Stimulated activated CD8-positive, alpha-beta memory T cell treated with anti-CD3 and anti-CD28 coated beads, Interleukin-4, amount 100 ng/mL, for 24 hours (primary cell): ENCODE results near the gene CAPN8.

Experiments used
- DNase-seq: peaks from one replicate; pipeline ENCODE4 v3.0.0-alpha.2; 2020; ENCODE audit warnings: low read depth

The CAPN8 gene

DNA sequence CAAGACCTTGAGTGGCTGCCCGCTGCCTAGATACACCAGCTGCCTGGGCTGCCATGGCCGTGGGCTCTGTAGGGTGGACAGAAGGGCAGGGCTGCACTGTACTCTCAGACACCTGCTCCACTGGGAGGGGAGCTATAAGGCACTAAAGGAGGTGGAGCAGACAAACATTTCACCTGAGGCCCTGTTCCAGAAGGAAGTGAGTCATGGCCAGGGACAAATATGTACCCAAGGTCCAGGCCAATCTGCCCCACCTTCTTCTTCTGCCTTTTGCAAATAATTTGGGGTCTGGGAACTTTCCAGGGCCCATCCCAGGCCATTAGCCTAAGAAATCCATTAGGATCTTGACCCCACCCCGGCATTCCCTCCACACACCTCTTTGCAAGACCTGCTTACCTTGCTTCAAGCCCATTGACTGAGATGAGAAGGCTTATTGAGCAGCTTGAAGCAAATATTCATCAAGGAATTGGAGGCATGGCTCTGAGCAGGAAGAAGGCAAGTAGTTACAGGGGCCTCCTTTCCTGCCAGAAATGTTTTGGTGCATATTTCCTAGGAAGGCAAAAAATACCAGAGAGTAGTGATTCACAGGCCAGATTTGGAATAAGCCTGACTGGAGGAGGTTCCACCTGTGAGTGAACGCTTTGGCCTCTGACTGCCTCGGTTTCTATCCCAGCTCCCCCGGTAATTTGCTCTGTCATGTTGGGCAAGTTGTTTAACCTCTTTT lies at the start of gene CAPN8:
Gene CAPN8 (minus strand): TSS at position 110 of the 721 bp plus-strand sequence. CDS start 55 bp downstream, at position 55.
- no peak for DNase-seq

GRCh38 chr1:223714849-223715603 lies 49.5 kb upstream of the CAPN8 start:
- DNase-seq, result no peak

DNA sequence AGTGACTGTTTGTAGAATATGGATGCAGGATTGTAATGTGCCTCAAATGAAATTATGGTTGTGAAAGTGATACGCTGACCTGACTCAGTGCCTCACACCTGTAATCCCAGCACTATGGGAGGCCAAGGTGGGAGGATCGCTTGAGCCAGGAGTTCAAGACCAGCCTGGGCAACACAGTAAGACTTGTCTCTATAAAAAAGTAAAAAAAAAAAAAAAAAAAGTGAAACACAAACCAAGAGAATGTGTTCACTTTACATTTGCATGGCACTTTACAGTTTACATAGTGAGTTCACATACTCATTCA lies 48.9 kb upstream of the CAPN8 start:
- DNase-seq, result no peak

DNA sequence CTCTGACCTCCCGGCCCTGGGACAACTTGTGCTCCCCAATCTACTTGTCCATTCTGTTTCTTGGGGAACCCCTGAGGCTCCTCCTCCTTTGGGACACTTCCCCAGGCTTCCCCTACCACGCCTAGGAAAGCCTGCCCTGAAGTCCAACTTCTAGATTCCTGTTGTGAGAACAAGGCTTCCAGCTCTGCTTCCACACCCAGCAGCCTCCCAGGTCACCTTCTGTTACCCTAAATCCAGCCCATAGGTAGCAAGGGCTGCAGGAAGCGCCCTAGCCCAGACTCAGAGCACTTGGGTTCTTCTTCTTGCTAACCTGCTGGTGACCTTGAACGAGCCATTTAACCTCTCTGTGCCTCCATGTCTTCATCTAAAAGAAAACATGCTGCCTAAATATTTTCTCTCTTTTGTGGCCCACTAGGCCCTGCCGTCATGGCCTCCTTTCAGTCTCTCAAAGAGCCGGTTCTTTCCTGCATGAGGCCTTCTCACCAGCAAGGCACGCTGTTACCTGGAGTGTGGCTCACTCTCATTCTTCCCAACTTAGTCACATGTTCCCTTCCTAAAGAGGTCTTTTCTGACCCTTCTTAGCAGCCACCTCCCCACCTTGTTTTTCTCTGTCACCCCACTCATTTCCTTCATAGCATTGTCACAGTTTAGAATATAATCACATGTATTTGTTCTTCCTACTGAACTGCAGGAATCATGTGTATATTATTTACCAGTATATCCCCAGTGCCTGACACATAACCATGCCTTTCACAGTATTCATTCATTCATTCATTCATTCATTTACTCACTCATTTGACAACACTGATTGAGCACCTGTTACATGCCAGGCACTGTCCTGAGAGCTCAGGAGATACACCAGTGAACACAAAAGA lies 48.3 kb upstream of the CAPN8 start:
- DNase-seq, result no peak

DNA sequence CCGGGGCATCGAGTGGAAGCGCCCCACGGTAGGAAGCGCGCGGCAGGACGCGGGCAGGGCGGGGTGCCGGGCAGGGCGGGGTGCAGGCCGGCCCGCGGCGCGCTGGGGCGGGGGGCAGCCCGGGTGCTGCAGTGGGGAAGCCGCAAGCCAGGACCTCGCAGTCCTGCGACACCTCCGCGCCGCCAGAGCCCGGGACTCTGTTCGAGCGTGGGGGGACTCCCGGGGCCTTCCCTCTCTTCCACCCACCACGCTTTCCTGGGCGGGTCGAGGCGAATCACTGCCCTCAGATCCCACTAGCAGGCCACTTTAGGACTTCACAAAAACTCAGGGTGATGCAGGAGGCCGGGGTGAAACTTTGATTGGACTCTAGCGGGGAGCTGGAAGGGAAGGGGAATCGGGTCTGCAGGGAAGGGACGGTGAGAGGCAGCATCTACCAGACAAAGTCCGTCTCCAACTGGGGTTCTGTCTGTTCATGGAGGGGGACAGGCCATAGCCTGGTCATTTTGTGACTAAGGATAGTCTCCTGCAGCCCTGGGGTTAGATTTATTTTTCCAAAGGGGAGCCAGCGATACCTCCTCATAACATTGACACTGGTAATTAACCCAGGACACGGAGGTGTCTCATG lies 47.5 kb upstream of the CAPN8 start:
- no peak for DNase-seq

- DNase-seq, result peak; percentile 39
Observed at GRCh38 chr1:223712194-223712849, 46.8 kb upstream of the CAPN8 start, which contains the start of gene CAPN2. TSS of gene CAPN2 (plus strand) at chr1:223712539. CDS start at chr1:223712641, 102 bp downstream.

DNA sequence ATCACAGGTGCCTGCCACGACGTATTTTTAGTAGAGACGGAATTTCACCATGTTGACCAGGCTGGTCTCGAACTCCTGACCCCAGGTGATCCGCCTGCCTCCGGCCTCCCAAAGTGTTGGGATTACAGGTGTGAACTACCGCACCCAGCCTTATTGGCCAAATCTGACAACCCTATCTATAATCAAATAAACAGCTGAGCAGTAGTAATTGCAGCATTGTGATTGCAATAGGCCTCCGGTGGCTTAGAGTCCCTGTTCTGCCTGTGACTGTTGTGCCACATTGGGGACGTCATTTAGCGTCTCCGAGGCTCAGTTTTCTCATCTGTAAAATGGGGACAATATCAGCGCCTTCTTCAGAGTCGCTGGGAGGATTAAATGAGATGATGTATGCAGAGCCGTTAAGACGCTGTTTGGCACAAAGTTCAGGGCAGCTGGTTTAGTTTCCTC lies 46.3 kb upstream of the CAPN8 start:
- DNase-seq, result no peak

DNA sequence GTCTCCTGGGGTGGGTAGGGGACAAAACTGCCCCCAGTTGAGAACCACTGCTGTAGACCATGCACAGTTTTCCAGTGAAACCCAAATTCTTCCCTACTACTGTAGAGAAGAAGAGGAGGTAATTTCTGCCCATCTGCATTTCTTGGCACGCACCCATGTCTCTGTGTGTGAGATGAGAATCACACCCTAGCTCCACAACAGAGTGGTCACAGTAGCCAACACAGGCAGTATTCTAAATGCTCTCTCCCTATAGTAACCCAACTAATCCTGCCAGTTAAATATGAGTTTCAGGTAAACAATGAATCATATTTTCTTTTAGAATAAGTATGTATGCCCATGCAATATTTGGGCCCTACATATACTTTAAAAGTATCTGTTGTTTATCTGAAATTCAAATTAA lies 45.7 kb upstream of the CAPN8 start:
- no peak for DNase-seq

- DNase-seq, result no peak
Observed at GRCh38 chr1:223710179-223711133, 45.0 kb upstream of the CAPN8 start.

GRCh38 chr1:223709598-223709997 lies 44.1 kb upstream of the CAPN8 start:
- no peak for DNase-seq

- DNase-seq, result no peak
Observed at GRCh38 chr1:223708651-223709268, 43.3 kb upstream of the CAPN8 start.

GRCh38 chr1:223708001-223708359 lies 42.5 kb upstream of the CAPN8 start:
- no peak for DNase-seq

- no peak for DNase-seq
Observed at GRCh38 chr1:223707256-223708000, 41.9 kb upstream of the CAPN8 start.

- DNase-seq, result no peak
Observed at GRCh38 chr1:223706077-223706973, 40.8 kb upstream of the CAPN8 start.

GRCh38 chr1:223704921-223705878 lies 39.7 kb upstream of the CAPN8 start:
- DNase-seq, result no peak

DNA sequence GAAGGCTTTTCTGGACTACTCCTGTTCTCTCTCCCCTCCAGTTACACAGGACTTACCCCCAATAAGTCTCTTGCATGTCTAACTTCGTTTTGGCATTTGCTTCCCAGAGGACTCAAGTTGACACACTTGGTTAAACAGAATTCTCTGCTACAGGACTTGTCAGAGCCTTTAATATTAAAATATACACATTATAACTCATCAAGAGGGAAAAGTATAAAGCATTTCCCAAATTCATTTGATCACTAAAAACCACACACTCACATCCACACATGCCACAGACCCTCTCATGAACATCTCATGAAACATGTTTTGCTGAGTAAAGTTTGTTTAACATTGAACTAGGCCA lies 38.1 kb upstream of the CAPN8 start:
- DNase-seq, result no peak
